Measurements from ENCODE around the gene CALHM3. TPM values are rescaled to one million over a fixed set of nuclear protein-coding genes. Genes with fewer than 3 reads are reported as not detected.
A peak's percentile ranks its signal among the peaks of the same experiment; 100 is the strongest.

Gene CALHM3
- total RNA-seq, 2 donors from 2014 or later = not detected

DNA sequence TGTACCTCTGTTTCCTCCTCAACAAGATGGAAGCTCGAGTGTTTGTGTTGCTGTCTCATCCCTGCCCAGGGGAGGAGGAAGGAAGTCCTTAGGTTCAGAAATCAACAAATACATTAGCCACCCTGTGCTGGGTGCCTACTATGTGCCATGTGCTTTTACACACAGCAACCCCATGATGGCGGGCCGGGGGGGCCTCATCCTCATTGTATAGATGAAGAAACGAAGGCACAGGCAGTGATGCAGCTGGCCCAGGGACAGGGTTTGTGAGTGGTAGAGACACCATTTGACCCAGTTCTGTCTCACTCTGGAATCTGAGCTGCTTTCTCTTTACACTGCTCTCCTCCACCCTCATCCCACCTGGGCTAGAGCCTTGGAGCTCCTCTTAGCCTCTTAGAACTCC lies 25.0 kb downstream of the CALHM3 start:
- no peaks in the 10 kb centered on the region for H3K9me3 ChIP-seq
- H3K36me3 ChIP-seq = no peaks in the 10 kb centered on the region
- H3K9ac ChIP-seq (ENCODE audit: low read depth in 2 of 2, low read length in 2 of 2) = no peak overlapping the region
- DNase-seq = no peak
- TF ChIP-seq, protein P1, sequence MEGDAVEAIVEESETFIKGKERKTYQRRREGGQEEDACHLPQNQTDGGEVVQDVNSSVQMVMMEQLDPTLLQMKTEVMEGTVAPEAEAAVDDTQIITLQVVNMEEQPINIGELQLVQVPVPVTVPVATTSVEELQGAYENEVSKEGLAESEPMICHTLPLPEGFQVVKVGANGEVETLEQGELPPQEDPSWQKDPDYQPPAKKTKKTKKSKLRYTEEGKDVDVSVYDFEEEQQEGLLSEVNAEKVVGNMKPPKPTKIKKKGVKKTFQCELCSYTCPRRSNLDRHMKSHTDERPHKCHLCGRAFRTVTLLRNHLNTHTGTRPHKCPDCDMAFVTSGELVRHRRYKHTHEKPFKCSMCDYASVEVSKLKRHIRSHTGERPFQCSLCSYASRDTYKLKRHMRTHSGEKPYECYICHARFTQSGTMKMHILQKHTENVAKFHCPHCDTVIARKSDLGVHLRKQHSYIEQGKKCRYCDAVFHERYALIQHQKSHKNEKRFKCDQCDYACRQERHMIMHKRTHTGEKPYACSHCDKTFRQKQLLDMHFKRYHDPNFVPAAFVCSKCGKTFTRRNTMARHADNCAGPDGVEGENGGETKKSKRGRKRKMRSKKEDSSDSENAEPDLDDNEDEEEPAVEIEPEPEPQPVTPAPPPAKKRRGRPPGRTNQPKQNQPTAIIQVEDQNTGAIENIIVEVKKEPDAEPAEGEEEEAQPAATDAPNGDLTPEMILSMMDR (IDR thresholded peaks at IDR 0.05) = no peak
- peaks cover 9% of the 10 kb centered on the region for H3K4me1 ChIP-seq
- intact Hi-C loops (cut with DNase I) = no loop called here
- H3K4me3 ChIP-seq = no peak overlapping the region
- H3K27me3 ChIP-seq = no peaks in the 10 kb centered on the region
- H3K27ac ChIP-seq = no peak overlapping the region

DNA sequence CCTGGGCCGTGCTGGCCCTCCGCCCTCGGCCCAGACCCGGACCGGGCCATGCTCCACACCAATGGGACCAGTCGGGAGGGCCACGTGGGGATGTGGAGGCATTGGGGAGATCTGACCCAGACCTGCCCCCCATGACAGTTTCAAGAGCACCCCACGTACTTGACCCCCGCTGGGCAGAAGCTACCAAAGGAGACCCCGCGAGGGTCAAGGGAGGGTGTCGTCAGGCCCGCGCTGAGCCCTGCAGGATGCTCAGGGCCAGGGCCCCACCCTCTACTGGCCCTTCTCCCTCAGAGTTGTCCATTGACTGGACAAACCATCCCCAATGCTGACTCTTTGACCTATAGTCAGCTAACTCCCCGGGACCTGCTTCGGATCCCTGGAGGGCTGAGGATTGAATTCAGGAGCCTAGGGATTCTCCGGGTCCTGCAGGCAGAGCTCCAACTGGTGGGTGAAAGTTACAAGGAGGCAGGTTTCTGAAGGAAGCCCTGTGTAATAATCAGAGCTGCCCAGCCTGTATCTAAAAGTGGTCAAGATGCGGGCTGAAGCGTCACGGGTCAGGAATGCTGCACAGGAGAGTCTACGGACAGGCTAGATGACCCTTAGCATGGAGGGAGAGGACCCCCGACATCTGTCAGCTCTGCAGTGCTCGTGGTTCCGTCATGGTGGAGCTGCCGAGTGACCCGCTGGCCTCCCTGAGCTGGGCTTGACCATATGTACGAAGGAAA lies 26.4 kb downstream of the CALHM3 start:
- peak overlapping the region; percentile 85 to 86 for H3K9ac ChIP-seq (ENCODE audit: low read depth in 2 of 2, low read length in 2 of 2)
- H3K9me3 ChIP-seq = no peaks in the 10 kb centered on the region
- intact Hi-C loops (cut with DNase I) = no loop called here
- peak overlapping the region; percentile 78 for H3K27ac ChIP-seq
- no peaks in the 10 kb centered on the region for H3K36me3 ChIP-seq
- H3K4me1 ChIP-seq = peaks cover 9% of the 10 kb centered on the region
- H3K4me3 ChIP-seq = peak overlapping the region; percentile 61
- TF ChIP-seq, protein P1 (IDR thresholded peaks at IDR 0.05) = no peak
- H3K27me3 ChIP-seq = no peaks in the 10 kb centered on the region
- no peak for DNase-seq

DNA sequence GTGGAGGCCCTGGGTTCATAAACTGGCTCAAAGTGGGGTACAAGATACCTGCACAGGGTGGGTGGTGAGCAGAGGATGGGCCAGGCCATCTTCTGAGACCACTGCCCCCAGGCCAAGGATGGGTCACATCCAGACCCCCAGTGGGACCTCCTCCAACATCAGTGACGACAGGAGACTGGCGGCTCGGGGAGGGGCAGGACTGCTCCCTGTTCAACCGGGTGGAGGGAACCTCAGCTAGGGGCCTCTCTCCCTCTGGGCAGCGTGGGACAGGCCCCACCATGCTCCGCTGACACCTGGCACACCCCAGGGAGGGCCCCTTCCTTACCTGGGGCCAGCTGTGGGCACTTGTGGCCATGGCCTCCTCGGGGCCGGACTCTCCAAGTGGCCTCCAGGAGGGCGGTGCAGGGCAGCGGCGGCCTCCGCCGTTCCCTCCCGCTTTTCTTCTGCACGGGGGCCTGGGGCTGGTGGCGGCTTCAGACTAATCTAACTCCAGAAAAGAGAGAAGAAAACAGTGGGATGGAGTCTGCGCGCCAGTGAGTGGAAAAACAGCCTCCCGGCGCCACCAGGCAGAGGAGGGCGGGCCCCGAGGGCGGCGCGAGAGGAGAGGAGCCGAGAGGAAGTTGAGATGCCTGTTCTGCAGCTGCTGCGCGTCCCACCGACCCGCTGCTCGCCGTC lies 27.1 kb downstream of the CALHM3 start, which contains the start of gene CALHM2:
TSS of gene CALHM2 (minus strand) at position 540 of the 675 bp plus-strand sequence. CDS start 2,429 bp downstream, outside the sequence.
- peak; percentile 68 for DNase-seq
- H3K27me3 ChIP-seq = no peaks in the 10 kb centered on the region
- intact Hi-C loops (cut with DNase I) = no loop called here
- H3K9ac ChIP-seq (ENCODE audit: low read depth in 2 of 2, low read length in 2 of 2) = peak within 1 kb of the TSS; percentile 85 to 86
- no peaks in the 10 kb centered on the region for H3K9me3 ChIP-seq
- TF ChIP-seq, protein P1 (IDR thresholded peaks at IDR 0.05) = no peak
- peak within 1 kb of the TSS; percentile 61 for H3K4me3 ChIP-seq
- peak within 1 kb of the TSS; percentile 78 for H3K27ac ChIP-seq
- peaks cover 9% of the 10 kb centered on the region for H3K4me1 ChIP-seq
- H3K36me3 ChIP-seq = no peaks in the 10 kb centered on the region

DNA sequence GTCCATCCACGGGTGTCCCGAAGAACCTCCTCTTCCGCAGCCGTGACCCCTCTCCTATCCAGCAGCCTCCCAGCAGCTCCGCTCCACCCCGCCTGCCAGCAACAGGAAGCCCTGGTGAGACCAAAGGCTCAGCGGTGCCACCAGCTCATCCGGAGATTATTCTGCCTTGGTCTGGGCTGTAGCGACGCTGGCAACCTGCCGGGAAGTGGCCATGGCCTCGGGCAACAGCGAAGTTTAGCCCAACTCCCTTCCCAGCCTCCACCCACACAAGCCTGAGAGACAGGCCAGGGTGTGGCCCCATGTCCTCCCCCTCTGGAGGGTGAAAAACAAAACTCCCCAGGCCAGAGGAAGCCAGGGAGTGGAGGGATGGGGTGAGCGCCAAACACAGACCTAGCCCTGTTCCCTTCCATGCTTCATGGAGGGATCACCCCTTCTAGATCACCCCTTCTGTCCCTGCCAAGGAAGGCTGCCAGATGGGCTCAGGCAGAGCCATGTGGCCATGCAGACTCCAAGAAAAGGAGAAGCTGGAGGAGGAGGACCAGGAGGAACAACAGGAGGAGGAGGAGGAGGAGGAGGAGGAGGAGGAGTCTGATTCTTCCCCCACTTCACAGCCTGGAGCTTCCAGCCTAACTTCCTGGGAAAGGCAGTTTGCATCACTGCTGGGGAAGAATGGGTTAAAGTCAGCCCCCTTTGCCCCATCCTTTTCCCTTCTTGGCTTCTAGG lies 27.8 kb downstream of the CALHM3 start:
- Histone ChIP-seq H3K9ac (ENCODE audit: low read depth in 2 of 2, low read length in 2 of 2) (peak overlapping the region; percentile 85 to 86), H3K27me3 (no peaks in the 10 kb centered on the region), H3K36me3 (no peaks in the 10 kb centered on the region), H3K4me3 (peak overlapping the region; percentile 61), H3K9me3 (no peaks in the 10 kb centered on the region), H3K4me1 (peaks cover 9% of the 10 kb centered on the region), H3K27ac (peak overlapping the region; percentile 78)
- intact Hi-C loops (cut with DNase I) = no loop called here
- TF ChIP-seq, protein P1 (IDR thresholded peaks at IDR 0.05) = no peak
- peak; percentile 53 for DNase-seq

DNA sequence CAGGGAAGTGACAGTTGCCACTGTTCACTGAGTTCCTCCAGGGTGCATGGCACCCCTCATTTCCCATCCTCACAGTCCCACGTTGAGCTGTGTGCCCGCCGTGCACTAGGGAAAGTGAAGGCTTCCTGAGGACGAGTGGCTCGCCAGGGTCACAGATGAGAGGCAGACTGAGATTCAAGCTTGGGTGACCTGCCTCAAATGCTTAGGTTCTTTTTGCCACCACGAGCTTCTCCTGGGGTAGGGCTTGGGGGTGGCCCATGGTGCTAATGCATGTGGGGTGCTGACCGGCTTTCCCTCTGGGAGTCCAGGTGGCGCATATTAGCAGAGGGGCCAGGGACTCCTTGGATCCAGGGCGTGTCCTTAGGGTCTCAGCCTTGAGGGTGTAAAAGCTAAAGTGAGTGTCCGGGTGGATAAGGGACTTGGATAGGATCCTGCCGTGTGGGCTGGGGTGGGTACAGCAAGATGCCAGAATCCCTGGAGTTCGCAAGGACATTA lies 28.8 kb downstream of the CALHM3 start:
- H3K27me3 ChIP-seq = no peaks in the 10 kb centered on the region
- H3K9ac ChIP-seq (ENCODE audit: low read depth in 2 of 2, low read length in 2 of 2) = peak overlapping the region in 1 of 2 donors; percentile 85
- intact Hi-C loops (cut with DNase I) = no loop called here
- no peak overlapping the region for H3K27ac ChIP-seq
- no peaks in the 10 kb centered on the region for H3K36me3 ChIP-seq
- TF ChIP-seq, protein P1 (IDR thresholded peaks at IDR 0.05) = no peak
- H3K9me3 ChIP-seq = no peaks in the 10 kb centered on the region
- H3K4me1 ChIP-seq = peaks cover 9% of the 10 kb centered on the region
- no peak overlapping the region for H3K4me3 ChIP-seq
- no peak for DNase-seq

Measured in colonic mucosa (tissue), 4 donors.